Stimulated activated CD4-positive, alpha-beta T cell treated with anti-CD3 and anti-CD28 coated beads, Interleukin-2, amount 100 ng/mL, for 4 hours (primary cell): Measurements from ENCODE around the gene DTD2.
"Not testable (repeated sequence)": the region's sequence is repeated elsewhere in the genome, so short reads cannot be mapped to it uniquely, and the experiment has no call there.

Experiments used
- DNase-seq: peaks from one replicate; pipeline ENCODE4 v3.0.0-alpha.2; 2020; ENCODE audit warnings: low read depth

Gene DTD2

GRCh38 chr14:31456841-31457664 lies at the start of gene DTD2:
DTD2 (minus strand) TSS chr14:31457506; CDS start chr14:31457393, 113 bp downstream.
- peak; percentile 87 for DNase-seq

GRCh38 chr14:31505411-31505810 lies 48.1 kb upstream of the DTD2 start:
- no peak for DNase-seq

DNA sequence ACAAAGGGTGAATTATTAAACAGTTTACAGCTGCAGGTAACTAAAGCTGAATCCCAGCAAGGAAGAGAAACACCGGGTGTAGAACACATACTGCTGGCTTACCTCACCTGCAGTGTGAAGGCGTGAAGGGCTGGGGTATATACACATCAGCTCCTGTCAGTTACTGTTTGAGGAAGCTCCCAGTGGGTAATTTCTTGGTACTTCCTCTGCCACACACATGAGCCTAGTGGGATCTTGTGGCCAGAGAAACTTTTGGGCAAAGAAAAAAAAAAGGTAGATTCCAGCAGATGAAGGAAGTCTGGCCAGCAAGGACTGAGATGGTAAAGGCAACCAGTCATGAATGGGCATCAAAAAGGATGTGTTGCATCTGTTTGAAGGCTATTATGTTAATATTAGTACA lies 44.6 kb upstream of the DTD2 start:
- DNase-seq: no peak

GRCh38 chr14:31492759-31493498 lies 35.6 kb upstream of the DTD2 start:
- no peak for DNase-seq

DNA sequence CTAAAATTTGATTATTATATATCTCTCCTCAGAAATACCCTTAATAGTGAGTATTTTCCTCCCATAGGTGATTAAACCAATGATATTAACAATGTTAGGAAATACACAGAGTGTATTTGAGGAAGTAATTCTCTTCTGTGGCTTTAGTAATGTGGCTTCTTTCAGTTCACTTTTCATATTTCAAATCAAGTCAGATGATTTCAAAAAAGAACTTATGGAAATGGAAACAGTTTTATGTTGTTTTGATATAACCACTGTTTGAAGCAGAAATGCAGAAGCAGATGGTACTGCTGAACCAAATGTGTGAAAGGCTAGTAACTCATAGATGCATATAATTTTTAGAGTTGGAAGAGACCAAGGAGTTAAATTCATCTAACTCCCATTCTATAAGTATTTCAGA lies 32.4 kb upstream of the DTD2 start:
- DNase-seq: no peak

DNA sequence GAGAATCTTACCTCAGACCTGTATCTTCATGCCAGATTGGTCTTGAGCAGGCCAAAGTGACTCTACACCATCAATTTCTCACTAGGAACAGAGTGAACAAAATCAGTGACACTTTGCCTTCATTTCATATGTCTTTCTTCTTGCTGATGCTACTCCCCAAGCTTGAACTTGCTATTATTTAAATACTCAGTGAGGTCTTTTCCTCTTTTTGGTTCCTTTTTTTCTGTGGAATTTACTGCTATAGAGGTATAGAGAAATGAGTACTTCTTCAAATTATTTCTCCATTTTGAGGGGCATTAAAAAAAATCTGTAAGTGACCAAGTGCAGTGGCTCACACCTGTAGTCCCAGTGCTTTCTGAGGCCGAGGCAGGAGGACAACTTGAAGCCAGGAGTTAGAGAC lies 30.6 kb upstream of the DTD2 start, which contains the start of gene GPR33:
Gene GPR33 (minus strand): TSS at position 154 of the 400 bp plus-strand sequence. CDS start 4,074 bp downstream, outside the sequence.
- no peak for DNase-seq

GRCh38 chr14:31486764-31487163 lies 29.5 kb upstream of the DTD2 start:
- DNase-seq: no peak

DNA sequence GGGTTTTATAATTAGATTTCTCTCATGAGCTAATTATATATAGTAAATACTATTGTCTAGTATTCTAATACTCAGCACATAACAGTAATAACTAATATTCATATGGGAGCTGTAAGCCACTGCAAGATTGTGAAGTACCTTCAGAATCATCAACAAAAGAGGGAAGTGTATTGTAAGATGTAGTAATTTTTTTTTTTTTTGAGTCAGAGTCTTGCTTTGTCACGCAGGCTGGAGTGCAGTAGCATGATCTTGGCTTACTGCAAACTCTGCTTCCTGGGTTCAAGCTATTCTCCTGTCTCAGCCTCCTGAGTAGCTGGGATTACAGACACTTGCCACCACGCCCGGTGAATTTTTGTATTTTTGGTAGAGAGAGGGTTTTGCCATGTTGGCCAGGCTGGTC lies 27.4 kb upstream of the DTD2 start:
- DNase-seq: no peak

GRCh38 chr14:31480156-31480555 lies 22.9 kb upstream of the DTD2 start:
- no peak for DNase-seq

DNA sequence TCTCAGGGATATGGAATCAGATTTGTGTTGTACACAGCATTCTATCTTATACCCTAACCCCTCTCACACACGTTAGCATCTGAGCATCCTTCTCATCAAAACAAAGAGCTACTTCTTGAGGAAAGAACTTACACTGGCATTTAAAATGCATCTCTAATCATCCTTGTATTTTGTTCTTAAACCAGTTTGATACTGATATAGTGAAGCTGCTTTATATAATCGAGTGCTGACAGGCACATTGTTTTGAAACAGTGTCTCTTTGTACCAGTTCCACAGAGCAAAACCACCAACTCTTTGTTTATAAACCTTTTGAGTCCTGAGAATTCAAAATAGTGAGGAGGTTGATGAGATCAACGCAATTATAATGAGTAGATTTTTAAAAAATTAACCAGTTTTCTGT lies 21.7 kb upstream of the DTD2 start:
- DNase-seq: no peak

DNA sequence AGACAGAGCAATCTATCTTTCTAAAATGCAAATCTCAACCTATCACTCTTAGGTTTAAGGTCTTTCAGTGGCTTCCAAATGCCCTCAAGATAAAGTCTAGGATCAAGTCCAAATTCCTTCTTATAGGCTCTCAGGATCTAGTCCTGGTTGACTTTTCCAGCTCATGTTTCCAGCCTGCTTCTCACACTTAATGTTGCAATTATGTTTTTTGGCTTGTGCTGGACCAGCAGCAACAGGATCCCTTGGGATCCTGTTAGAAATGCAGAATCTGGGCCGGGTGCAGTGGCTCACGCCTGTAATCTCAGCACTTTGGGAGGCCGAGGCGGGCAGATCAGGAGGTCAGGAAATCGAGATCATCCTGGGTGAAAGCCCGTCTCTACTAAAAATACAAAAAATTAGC lies 19.9 kb upstream of the DTD2 start:
- no peak for DNase-seq

GRCh38 chr14:31476131-31476866 lies 19.0 kb upstream of the DTD2 start:
- DNase-seq: no peak

DNA sequence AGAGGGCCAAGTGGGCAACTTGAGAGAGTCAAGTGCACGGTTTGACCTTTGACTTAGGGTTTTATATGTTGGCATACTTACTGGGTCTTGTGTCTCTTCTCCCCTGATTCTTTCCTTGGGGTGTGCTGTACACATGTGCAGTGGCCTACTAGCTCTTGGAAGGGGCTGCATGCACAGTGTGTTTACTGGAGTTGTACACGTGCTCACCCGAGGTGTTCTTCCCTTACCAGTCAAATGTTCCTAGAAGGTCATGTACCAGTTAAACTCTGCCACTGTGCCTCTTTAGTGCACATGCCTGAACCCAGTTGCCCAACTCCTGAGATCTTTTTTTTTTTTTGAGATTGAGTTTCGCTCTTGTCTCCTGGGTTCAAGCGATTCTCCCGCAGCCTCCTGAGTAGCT lies 9.2 kb upstream of the DTD2 start:
- DNase-seq: no peak

- DNase-seq: no peak
Observed at GRCh38 chr14:31465111-31465510, 7.8 kb upstream of the DTD2 start.

DNA sequence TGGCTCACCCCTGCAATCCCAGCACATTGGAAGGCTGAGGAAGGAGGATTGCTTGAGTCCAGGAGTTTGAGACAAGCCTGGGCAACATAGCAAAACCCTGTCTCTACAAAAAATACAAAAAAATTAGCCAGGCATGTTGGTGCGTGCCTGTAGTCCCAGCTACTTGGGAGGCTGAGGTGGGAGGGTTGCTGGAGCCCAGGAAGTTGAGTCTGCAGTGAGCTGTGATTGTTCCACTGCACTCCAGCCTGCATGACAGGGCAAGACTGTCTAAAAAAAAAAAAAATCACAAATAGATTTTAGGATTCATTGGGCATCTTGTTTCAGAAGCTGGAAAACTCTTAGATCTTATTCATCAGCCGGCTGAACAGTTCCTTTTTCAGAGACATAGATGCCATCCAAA lies 5.1 kb upstream of the DTD2 start:
- DNase-seq: not testable (repeated sequence)

DNA sequence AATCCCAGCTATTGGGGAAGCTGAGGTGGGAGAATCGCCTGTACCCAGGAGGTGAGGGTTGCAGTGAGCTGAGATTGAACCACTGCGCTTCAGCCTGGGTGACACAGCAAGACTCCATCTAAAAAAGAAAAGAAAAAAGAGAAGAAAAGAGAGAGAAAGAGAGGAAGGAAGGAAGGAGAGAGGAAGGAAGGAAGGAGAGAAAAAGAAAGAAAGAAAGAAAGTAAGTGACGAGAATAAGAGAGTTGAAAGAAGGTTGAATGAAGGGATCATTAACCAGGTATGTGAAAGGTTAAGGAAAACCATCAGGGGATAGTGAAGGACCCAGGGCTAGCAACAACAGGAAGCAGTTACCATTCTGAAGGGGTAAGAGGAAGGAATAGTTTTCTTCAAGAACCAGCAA lies 4.2 kb upstream of the DTD2 start:
- no peak for DNase-seq

- no peak for DNase-seq
Observed at GRCh38 chr14:31457665-31458659, 656 bp upstream of the DTD2 start.

- DNase-seq: no peak
Observed at GRCh38 chr14:31449971-31450610, 7.2 kb downstream of the DTD2 start.

- no peak for DNase-seq
Observed at GRCh38 chr14:31449136-31449535, 8.2 kb downstream of the DTD2 start.

GRCh38 chr14:31445703-31446102 lies 11.6 kb downstream of the DTD2 start:
- DNase-seq: no peak

DNA sequence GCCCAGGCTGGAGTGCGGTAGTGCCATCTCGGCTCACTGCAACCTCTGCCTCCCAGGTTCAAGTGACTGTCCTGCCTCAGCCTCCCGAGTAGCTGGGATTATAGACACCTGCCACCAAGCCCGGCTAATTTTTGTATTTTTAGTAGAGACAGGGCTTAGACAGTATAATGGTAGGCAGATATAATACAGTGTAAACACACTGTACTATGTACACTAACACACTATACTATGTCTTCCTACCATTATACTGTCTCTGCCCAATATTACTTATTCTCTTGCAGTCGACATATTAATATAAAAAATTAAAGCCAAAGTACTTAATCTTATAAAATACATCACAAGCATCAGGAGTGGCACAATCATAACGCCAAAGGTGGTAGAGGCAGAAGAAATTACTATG lies 15.0 kb downstream of the DTD2 start:
- no peak for DNase-seq
